Measurements from ENCODE around the gene GMPPA. TPM values are rescaled to one million over a fixed set of nuclear protein-coding genes. Genes with fewer than 3 reads are reported as not detected.

The GMPPA gene
- total RNA-seq, 2 experiments from 2014 or later = 34.5 to 40.5 TPM

Small RNAs within 50 kb of the gene (microRNA-seq; reads per million reads assigned to microRNA genes)
- gene MIR3132 (ENCODE audit: borderline microRNAs expressed, borderline replicate concordance) = not detected

Other genes with a start within 250 kb of the GMPPA start
- gene TUBA4B, start 245.6 kb upstream of the GMPPA start, total RNA-seq = not detected
- 100 to 1,000 TPM; 261 to 339 TPM for gene TUBA4A, start 245.0 kb upstream of the GMPPA start, total RNA-seq
- gene DNAJB2, start 219.5 kb upstream of the GMPPA start, total RNA-seq = 10 to 100 TPM; 38.2 to 40.9 TPM
- not detected for gene PTPRN, start 189.5 kb upstream of the GMPPA start, total RNA-seq
- not detected for gene RESP18, start 166.1 kb upstream of the GMPPA start, total RNA-seq
- 10 to 100 TPM; 58.8 to 64.9 TPM for gene DNPEP, start 111.0 kb upstream of the GMPPA start, total RNA-seq
- not detected for gene DES, start 80.5 kb upstream of the GMPPA start, total RNA-seq
- 1 to 10 TPM; 2.0 to 2.6 TPM for gene SPEG, start 64.0 kb upstream of the GMPPA start, total RNA-seq
- gene ASIC4, start 15.6 kb downstream of the GMPPA start, total RNA-seq = not detected
- 1 to 10 TPM; 6.4 to 7.8 TPM for gene CHPF, start 44.9 kb downstream of the GMPPA start, total RNA-seq
- gene TMEM198, start 45.1 kb downstream of the GMPPA start, total RNA-seq = under 1 TPM; 0.44 to 0.69 TPM
- gene OBSL1, start 72.6 kb downstream of the GMPPA start, total RNA-seq = not detected
- gene INHA, start 73.4 kb downstream of the GMPPA start, total RNA-seq = not detected
- 10 to 100 TPM; 35.3 to 40.3 TPM for gene STK11IP, start 99.0 kb downstream of the GMPPA start, total RNA-seq
- gene SLC4A3, start 128.7 kb downstream of the GMPPA start, total RNA-seq = not detected

Measured in activated CD4-positive, alpha-beta T cell treated with anti-CD3 and anti-CD28 coated beads, Interleukin-2, amount 10 ng/mL, durations not matched to agents 7 days and 5 days (primary cell).